Measurements from ENCODE around the gene BHLHA15. TPM values are rescaled to one million over a fixed set of nuclear protein-coding genes. Genes with fewer than 3 reads are reported as not detected.
A peak's percentile ranks its signal among the peaks of the same experiment; 100 is the strongest.

The BHLHA15 gene
- not detected for total RNA-seq
- long read RNA-seq: 0 reads

DNA sequence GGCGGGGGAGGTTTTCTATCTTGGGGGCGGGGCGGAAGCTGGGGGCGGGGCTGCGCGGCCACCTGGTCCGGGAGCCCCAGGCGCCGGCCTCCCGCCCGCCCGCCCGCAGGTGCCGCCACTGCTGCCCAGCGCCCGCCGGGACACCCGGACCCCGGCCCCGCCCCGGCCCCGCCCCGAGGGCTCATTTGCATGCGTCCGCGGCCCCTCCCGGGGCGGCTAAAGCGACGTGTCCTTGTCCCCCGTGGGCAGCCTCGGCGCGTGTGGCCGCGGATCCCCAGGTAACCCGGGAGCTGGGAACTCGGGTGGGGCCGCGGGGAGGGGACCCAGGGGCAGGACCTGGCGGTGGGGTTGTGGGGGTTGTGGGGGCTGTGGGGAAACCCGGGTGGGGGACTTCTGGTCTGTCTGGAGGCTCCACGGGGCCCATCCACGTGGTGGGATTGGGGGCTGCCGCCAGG is at the start of gene BHLHA15:
TSS of gene BHLHA15 (plus strand) at position 219 of the 455 bp plus-strand sequence. CDS start 871 bp downstream, outside the sequence.
- no peaks in the 10 kb centered on the region for H3K9me3 ChIP-seq (replicated peaks)
- intact Hi-C loops (cut with micrococcal nuclease): no loop called here
- H3K4me1 ChIP-seq: peaks cover 8% of the 10 kb centered on the region
- TF ChIP-seq, protein P1, sequence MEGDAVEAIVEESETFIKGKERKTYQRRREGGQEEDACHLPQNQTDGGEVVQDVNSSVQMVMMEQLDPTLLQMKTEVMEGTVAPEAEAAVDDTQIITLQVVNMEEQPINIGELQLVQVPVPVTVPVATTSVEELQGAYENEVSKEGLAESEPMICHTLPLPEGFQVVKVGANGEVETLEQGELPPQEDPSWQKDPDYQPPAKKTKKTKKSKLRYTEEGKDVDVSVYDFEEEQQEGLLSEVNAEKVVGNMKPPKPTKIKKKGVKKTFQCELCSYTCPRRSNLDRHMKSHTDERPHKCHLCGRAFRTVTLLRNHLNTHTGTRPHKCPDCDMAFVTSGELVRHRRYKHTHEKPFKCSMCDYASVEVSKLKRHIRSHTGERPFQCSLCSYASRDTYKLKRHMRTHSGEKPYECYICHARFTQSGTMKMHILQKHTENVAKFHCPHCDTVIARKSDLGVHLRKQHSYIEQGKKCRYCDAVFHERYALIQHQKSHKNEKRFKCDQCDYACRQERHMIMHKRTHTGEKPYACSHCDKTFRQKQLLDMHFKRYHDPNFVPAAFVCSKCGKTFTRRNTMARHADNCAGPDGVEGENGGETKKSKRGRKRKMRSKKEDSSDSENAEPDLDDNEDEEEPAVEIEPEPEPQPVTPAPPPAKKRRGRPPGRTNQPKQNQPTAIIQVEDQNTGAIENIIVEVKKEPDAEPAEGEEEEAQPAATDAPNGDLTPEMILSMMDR (IDR thresholded peaks at IDR 0.05; ENCODE audit: borderline replicate concordance): no peak
- DNase-seq: no peak
- peak within 1 kb of the TSS; percentile 50 for H3K4me3 ChIP-seq
- H3K36me3 ChIP-seq: peaks cover 25% of the 10 kb centered on the region
- no peak within 1 kb of the TSS for H3K27ac ChIP-seq (replicated peaks)
- peaks cover 14% of the 10 kb centered on the region for H3K27me3 ChIP-seq (ENCODE audit: low read depth)

DNA sequence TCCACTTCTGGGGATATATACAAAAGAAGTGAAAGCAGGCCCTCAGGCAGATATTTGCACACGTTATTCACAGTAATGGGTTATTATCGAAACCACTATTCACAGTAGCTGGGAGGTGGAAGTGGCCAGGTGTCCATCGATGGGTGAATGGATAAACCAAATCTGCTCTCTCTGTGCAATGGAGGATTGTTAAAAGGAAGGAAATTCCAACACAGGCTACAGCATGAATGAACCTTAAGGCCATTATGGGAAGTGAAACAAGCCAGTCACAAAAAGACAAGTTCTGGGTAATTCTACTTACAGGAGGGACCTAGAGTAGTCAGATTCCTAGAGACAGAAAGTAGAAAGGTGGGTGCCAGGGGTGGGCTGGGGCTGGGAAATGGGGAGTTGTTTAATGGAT is 48.5 kb upstream of the BHLHA15 start:
- peaks cover 14% of the 10 kb centered on the region for H3K36me3 ChIP-seq
- intact Hi-C loops (cut with micrococcal nuclease): no loop called here
- no peaks in the 10 kb centered on the region for H3K27me3 ChIP-seq (ENCODE audit: low read depth)
- no peak overlapping the region for H3K4me3 ChIP-seq
- peaks cover 17% of the 10 kb centered on the region for H3K4me1 ChIP-seq
- no peaks in the 10 kb centered on the region for H3K9me3 ChIP-seq (replicated peaks)
- DNase-seq: no peak
- TF ChIP-seq, protein P1 (IDR thresholded peaks at IDR 0.05; ENCODE audit: borderline replicate concordance): no peak
- H3K27ac ChIP-seq (replicated peaks): no peak overlapping the region

DNA sequence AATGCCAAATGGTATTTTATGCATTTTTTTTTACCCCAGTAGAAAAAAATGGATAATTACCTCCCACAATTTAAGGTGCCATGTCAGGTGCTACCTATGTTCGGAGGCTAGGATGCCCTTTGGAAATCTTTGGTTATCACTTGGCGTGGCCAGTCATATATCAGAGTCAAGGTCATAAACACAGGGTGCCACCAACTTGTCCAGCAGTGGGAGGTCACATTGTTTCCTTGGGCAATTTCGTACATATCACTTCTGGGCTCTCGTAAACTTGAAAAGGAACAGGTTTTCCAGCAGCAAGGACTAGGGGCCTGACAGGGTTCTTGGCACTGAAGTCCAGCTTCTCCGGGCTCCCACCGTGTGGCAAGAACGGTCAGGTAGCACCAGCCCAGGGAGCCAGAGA is 48.0 kb upstream of the BHLHA15 start:
- TF ChIP-seq, protein P1 (IDR thresholded peaks at IDR 0.05; ENCODE audit: borderline replicate concordance): no peak
- Histone ChIP-seq H3K4me3 (no peak overlapping the region), H3K27ac (replicated peaks) (peak overlapping the region; percentile 26), H3K36me3 (peaks cover 9% of the 10 kb centered on the region), H3K27me3 (ENCODE audit: low read depth) (no peaks in the 10 kb centered on the region), H3K4me1 (peaks cover 18% of the 10 kb centered on the region), H3K9me3 (replicated peaks) (no peaks in the 10 kb centered on the region)
- no peak for DNase-seq
- intact Hi-C loops (cut with micrococcal nuclease): no loop called here

DNA sequence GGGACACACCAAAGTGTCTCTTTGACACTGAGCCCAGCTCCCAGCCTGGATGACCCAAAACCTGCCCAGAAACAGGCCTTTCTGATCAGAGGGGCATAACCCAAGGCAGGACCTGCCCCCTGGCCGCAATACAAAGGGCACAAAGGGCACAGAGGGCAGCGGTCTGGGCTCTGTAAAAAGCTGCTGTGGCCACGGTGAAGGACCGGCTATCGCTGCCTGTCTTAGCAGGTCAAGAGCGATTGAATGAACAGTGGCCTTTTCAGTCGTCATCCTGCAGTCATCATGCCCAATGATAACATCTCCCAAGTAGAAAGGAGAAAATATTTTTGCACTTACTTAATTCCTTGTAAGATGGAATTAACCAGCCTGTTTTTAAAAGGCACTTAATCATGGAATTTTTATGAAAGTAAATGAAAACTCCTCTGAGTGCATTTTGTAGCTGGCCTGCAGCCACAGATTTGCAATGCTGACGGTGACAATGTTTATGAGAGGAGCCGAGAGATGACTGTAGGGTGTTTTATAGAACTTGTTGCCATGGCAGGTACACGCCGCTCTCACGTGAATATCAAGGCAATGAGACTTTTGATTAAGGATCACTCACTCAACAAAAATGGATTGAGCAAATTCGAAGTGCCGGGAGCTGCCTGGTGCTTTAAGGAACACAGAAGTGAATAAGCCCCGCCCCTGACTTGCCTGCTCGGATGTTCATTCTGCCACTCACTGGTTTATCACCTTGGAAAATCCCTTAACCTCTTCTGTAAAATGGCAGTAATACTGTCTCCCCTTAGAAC is 47.3 kb upstream of the BHLHA15 start:
- H3K27me3 ChIP-seq (ENCODE audit: low read depth): no peaks in the 10 kb centered on the region
- H3K4me1 ChIP-seq: peaks cover 24% of the 10 kb centered on the region
- no peak overlapping the region for H3K4me3 ChIP-seq
- H3K36me3 ChIP-seq: peaks cover 6% of the 10 kb centered on the region
- peak overlapping the region; percentile 26 for H3K27ac ChIP-seq (replicated peaks)
- no peaks in the 10 kb centered on the region for H3K9me3 ChIP-seq (replicated peaks)
- TF ChIP-seq, protein P1 (IDR thresholded peaks at IDR 0.05; ENCODE audit: borderline replicate concordance): no peak
- no peak for DNase-seq
- intact Hi-C loops (cut with micrococcal nuclease): no loop called here

DNA sequence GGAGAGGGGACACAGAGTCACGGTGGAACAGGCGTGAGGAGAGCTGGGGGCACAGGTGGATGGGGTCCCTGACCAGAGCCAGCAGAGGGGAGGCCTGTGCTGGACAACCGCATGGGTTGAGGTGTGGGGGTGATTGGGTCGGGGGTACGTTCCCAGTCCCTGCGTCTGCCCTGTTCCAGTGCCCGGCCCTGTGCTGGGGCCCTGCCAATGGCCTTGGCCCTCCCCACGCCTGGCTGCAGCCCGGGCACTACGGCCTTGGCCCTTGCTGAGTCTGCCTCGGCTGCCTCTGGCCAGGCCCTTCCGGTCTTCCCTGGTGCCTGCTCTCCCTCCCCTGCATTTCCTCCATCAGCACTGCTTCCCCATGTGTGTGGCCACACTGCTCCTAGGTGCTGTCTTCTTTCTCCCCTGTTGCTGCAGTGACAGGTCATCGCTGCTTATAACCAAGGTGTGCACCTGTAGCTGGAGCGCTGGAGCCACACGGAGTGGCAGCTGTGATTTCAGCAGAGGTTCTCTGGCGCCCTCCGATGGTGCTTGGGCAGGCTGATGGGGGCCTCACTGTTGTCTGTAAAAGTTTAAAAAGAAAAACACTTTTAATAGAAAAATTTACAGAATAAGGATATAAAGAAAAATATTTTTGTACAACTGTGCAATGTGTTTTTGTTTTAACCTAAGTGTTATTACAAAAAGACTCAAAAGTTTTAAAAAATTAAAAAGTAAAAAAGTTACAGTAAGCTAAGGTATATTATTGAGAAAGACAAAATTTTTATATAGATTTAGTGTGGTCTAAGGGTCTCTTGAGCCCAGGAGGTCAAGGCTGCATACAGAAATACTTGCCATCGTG is 45.2 kb upstream of the BHLHA15 start:
- H3K27ac ChIP-seq (replicated peaks): no peak overlapping the region
- DNase-seq: no peak
- peaks cover 31% of the 10 kb centered on the region for H3K4me1 ChIP-seq
- intact Hi-C loops (cut with micrococcal nuclease): loop anchor here (5.0 kb wide), 2 partner anchors 59 to 144 kb away; partner anchors contain the start of gene LMTK2
- H3K9me3 ChIP-seq (replicated peaks): no peaks in the 10 kb centered on the region
- no peak overlapping the region for H3K4me3 ChIP-seq
- no peaks in the 10 kb centered on the region for H3K27me3 ChIP-seq (ENCODE audit: low read depth)
- TF ChIP-seq, protein P1 (IDR thresholded peaks at IDR 0.05; ENCODE audit: borderline replicate concordance): peak; percentile 74
- H3K36me3 ChIP-seq: no peaks in the 10 kb centered on the region
